Subcutaneous abdominal adipose tissue (tissue), 5 donors: ENCODE results near the gene PRODH.
"Not testable (repeated sequence)": the region's sequence is repeated elsewhere in the genome, so short reads cannot be mapped to it uniquely, and the experiment has no call there.

ENCODE experiments used
- H3K27ac ChIP-seq: one replicate; pipeline ENCODE4 v1.7.0; 2013; ENCODE audit warnings: low read depth, mild to moderate bottlenecking, inconsistent platforms, low read length, moderate library complexity
- H3K27me3 ChIP-seq, 5 donors: one replicate each; pipeline ENCODE4 v1.7.0; 2013; ENCODE audit warnings: low read length in 5 of 5, inconsistent platforms in 1 of 5; ENCODE audit not compliant: control insufficient read depth in 5 of 5, insufficient read depth in 4 of 5
- H3K36me3 ChIP-seq, 5 donors: one replicate each; pipeline ENCODE4 v1.7.0; 2013; ENCODE audit warnings: low read length in 5 of 5; ENCODE audit not compliant: control insufficient read depth in 5 of 5, insufficient read depth in 5 of 5
- H3K4me1 ChIP-seq, 5 donors: one replicate each; pipeline ENCODE4 v1.7.0; 2013; ENCODE audit warnings: low read length in 5 of 5, mild to moderate bottlenecking in 3 of 5, moderate library complexity in 1 of 5; ENCODE audit not compliant: control insufficient read depth in 5 of 5, insufficient read depth in 5 of 5
- H3K4me3 ChIP-seq, 5 donors: one replicate each; pipeline ENCODE4 v1.7.0; 2013; ENCODE audit warnings: low read length in 5 of 5, low read depth in 1 of 5
- H3K9ac ChIP-seq, 5 donors: one replicate each; pipeline ENCODE4 v1.7.0; 2013; ENCODE audit warnings: low read length in 5 of 5, mild to moderate bottlenecking in 4 of 5, moderate library complexity in 3 of 5
- H3K9me3 ChIP-seq, 5 donors: one replicate each; pipeline ENCODE4 v1.7.0; 2013; ENCODE audit warnings: low read length in 5 of 5; ENCODE audit not compliant: control insufficient read depth in 5 of 5
- donor health status: healthy.
- donor health status: healthy.
- donor health status: healthy.
- donor health status: healthy.
- donor health status: healthy.

Gene PRODH

GRCh38 chr22:18975434-18976196 is 39.5 kb upstream of the PRODH start:
- Histone ChIP-seq H3K4me3 (no peak overlapping the region), H3K4me1 (peaks cover 0 to 5% (median under 1%) of the 10 kb centered on the region in 5 donors), H3K9me3 (peaks cover 0 to 8% (median 4%) of the 10 kb centered on the region in 5 donors), H3K27ac (no peak overlapping the region), H3K27me3 (peaks cover 0 to 9% (median 4%) of the 10 kb centered on the region in 5 donors), H3K9ac (no peak overlapping the region), H3K36me3 (no peaks in the 10 kb centered on the region)

DNA sequence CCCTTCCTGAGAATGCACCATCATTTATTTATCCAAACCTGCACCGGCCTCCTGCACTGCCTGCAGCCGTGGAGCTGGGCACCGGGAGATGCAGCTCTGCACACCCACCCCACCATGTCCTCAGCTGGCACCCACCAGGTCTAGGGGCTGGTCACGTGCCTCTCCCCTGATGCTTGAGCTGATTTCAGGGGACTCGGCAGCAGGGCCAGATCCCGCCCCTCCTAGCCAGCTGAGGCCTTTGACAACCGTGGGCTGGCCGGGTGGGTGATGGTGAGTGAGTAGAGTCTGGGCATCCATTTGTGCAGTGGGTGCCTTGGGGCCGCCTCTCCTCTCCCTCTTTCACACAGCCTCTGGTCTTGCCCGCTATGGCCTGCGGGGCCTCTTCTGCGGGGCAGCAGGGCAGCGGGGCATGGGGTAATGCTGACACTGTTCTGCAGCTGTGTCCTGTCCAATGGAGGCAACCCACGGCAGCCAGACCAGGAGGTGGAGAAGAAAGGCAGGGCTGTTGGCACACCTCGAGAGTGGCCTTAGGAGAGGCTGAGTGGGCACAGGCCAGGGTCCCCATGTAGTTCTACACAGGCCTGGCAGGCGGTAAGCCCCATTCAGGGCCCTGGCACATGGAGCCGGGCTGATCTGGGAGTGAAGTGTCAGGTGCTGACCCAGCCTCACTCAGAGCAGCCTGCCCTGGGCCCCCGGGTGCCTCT is 38.5 kb upstream of the PRODH start:
- Histone ChIP-seq H3K36me3 (no peaks in the 10 kb centered on the region), H3K4me1 (peaks cover 0 to 7% (median 2%) of the 10 kb centered on the region in 5 donors), H3K27ac (no peak overlapping the region)

DNA sequence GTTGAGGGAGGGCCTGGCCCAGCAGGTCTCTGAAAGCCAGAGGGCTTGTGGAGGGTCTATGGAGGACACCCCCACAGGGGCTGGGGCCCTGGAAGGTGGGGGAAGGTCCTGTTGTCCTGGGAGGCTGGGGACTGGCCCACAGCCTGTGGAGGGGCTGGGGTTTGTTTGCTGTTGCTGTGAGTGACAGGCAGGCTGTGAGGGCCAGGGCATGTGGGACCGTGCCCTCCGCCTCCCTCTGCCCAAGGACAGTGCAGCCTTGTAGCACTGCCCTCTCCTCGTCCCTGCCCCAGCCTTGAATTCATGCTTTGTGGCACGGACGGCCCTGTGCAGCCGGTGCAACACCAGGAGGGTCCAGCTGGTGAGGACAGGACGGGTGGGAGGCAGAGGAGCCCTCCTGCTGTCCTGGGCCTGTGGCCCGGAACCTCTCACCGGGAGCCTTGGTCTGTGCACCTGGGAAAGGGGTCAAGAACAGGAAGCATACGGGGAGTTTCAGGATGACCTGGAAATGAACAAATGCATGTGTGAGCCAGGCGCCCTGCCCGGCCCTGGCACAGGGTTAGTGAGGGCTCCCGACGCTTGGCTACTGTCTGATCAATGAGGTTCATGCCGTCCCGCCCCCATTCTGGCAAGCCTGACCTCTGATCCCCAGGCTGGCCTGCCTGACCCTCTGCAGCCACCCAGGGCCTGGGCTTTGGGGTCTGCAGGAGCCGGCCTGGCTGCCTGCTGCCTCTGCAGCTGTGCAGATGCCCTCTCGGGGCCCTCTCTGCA is 37.4 kb upstream of the PRODH start:
- Histone ChIP-seq H3K9ac (no peak overlapping the region), H3K4me3 (no peak overlapping the region), H3K27me3 (peaks cover 0 to 22% (median 11%) of the 10 kb centered on the region in 5 donors), H3K36me3 (no peaks in the 10 kb centered on the region), H3K27ac (no peak overlapping the region), H3K4me1 (peaks cover 0 to 7% (median 2%) of the 10 kb centered on the region in 5 donors), H3K9me3 (no peaks in the 10 kb centered on the region)

More for the DNA sequence above, 38.5 kb upstream of the PRODH start:
- H3K27me3 ChIP-seq: peaks cover 0 to 13% (median 6%) of the 10 kb centered on the region in 5 donors
- no peak overlapping the region for H3K4me3 ChIP-seq
- no peak overlapping the region for H3K9ac ChIP-seq
- peaks cover 0 to 5% (median 0%) of the 10 kb centered on the region in 5 donors for H3K9me3 ChIP-seq

- H3K9ac ChIP-seq, H3K27ac ChIP-seq, H3K4me1 ChIP-seq: not testable (repeated sequence)
Observed at GRCh38 chr22:18972591-18972990, 36.5 kb upstream of the PRODH start.

GRCh38 chr22:18972029-18972428 is 35.9 kb upstream of the PRODH start:
- H3K9me3 ChIP-seq, H3K36me3 ChIP-seq, H3K4me3 ChIP-seq, H3K4me1 ChIP-seq, H3K27ac ChIP-seq, H3K9ac ChIP-seq: not testable (repeated sequence)
- H3K27me3 ChIP-seq: peaks cover 0 to 33% (median 17%) of the 10 kb centered on the region in 5 donors

More at GRCh38 chr22:18972591-18972990, 36.5 kb upstream of the PRODH start:
- H3K4me3 ChIP-seq, H3K36me3 ChIP-seq, H3K9me3 ChIP-seq: not testable (repeated sequence)
- H3K27me3 ChIP-seq: peaks cover 0 to 30% (median 17%) of the 10 kb centered on the region in 5 donors

GRCh38 chr22:18971321-18971751 is 35.2 kb upstream of the PRODH start:
- Histone ChIP-seq H3K4me1 (peaks cover 0 to 7% (median 2%) of the 10 kb centered on the region in 5 donors), H3K9ac (no peak overlapping the region), H3K27ac (no peak overlapping the region), H3K9me3 (no peaks in the 10 kb centered on the region), H3K27me3 (peaks cover 0 to 40% (median 17%) of the 10 kb centered on the region in 5 donors), H3K4me3 (no peak overlapping the region), H3K36me3 (no peaks in the 10 kb centered on the region)

GRCh38 chr22:18970948-18971315 is 34.8 kb upstream of the PRODH start:
- no peaks in the 10 kb centered on the region for H3K9me3 ChIP-seq
- H3K4me3 ChIP-seq: peak overlapping the region in 3 of 5 donors; percentile 56 to 66 (median 62)
- no peak overlapping the region for H3K9ac ChIP-seq
- H3K27ac ChIP-seq: no peak overlapping the region
- H3K27me3 ChIP-seq: peaks cover 0 to 43% (median 17%) of the 10 kb centered on the region in 5 donors
- peaks cover 0 to 7% (median 2%) of the 10 kb centered on the region in 5 donors for H3K4me1 ChIP-seq
- H3K36me3 ChIP-seq: no peaks in the 10 kb centered on the region

GRCh38 chr22:18970176-18970947 is 34.3 kb upstream of the PRODH start:
- peak overlapping the region in 1 of 5 donors; percentile 45 for H3K9ac ChIP-seq
- H3K4me3 ChIP-seq: peak overlapping the region in 4 of 5 donors; percentile 22 to 66 (median 59)
- peaks cover 0 to 43% (median 17%) of the 10 kb centered on the region in 5 donors for H3K27me3 ChIP-seq

DNA sequence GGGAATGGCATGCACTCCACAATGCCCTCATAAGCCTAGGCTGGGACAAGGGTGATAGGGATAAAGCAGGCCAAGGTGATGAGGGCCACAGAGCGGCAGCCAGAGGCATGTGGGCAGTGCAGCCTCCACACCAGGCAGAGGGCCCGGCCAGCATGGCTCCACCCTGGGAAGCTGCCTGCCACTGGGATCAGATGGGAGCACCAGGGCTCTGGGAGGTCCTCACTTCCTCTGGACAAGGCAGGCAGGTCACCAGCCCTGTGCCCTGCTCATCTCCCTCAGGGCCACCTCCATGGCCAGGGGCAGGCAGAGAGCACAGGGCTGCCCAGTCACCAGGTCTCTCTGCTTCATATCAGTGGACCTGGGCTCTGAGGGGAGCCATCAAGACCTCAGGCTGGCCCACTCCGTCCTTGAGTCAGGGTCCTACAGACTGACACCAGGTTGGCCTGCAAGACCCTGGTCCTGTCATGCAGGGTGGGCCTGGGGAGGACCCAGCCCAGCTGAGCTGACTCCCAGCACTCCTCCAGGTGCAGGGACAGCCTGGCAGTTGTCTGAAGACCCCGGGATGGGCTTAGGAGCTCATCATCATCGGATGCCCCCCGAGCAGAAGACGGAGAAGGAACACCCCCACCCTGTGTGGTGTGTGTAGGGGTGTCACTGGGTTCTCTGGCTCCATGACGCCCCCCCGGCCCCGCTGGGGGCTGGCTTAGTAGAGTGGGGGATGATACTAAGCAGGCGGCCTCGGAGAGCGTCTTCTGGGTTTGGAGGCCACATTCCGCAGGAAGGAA is 33.3 kb upstream of the PRODH start:
- H3K9ac ChIP-seq, H3K9me3 ChIP-seq: not testable (repeated sequence)

More at GRCh38 chr22:18970176-18970947, 34.3 kb upstream of the PRODH start:
- peaks cover 0 to 7% (median 2%) of the 10 kb centered on the region in 5 donors for H3K4me1 ChIP-seq
- H3K36me3 ChIP-seq: no peaks in the 10 kb centered on the region
- H3K9me3 ChIP-seq: no peaks in the 10 kb centered on the region
- no peak overlapping the region for H3K27ac ChIP-seq

More for the DNA sequence above, 33.3 kb upstream of the PRODH start:
- H3K36me3 ChIP-seq, H3K4me1 ChIP-seq, H3K4me3 ChIP-seq, H3K27ac ChIP-seq: not testable (repeated sequence)
- peaks cover 0 to 43% (median 17%) of the 10 kb centered on the region in 5 donors for H3K27me3 ChIP-seq
